Measurements from ENCODE around the gene SLC29A2. TPM values are rescaled to one million over a fixed set of nuclear protein-coding genes. Genes with fewer than 3 reads are reported as not detected.

The SLC29A2 gene
- total RNA-seq, 1 experiment from 2014 or later, result 30.2 TPM

GRCh38 chr11:66347425-66348276 is 23.9 kb downstream of the SLC29A2 start, which contains the start of gene B4GAT1 (continued):
- no peak for TF ChIP-seq ARID4B (CRISPR knock-in tag; IDR thresholded peaks at IDR 0.05; ENCODE audit: borderline replicate concordance)
- TF ChIP-seq FOXP1 (CRISPR knock-in tag; IDR thresholded peaks at IDR 0.05; ENCODE audit: borderline replicate concordance), result no peak
- TF ChIP-seq CREM (CRISPR knock-in tag; IDR thresholded peaks at IDR 0.05), result 0 out of 2 replicates have a peak, but pooled peaks have one; percentile 56
- no peak for TF ChIP-seq ZNF281 (CRISPR knock-in tag; IDR thresholded peaks at IDR 0.05)
- TF ChIP-seq ZNF263 (CRISPR knock-in tag; IDR thresholded peaks at IDR 0.05; ENCODE audit: low read depth), result no peak
- TF ChIP-seq ERG (CRISPR knock-in tag; IDR thresholded peaks at IDR 0.05), result no peak
- TF ChIP-seq ZNF138 (CRISPR knock-in tag; conservative IDR thresholded peaks at IDR 0.05), result no peak
- TF ChIP-seq E2F5 (CRISPR knock-in tag; IDR thresholded peaks at IDR 0.05), result peak; percentile 56; the same call in 1 of the 2 replicates
- 0 out of 2 replicates have a peak, but pooled peaks have one; percentile 63 for TF ChIP-seq MLX (CRISPR knock-in tag; IDR thresholded peaks at IDR 0.05)
- 0 out of 2 replicates have a peak, but pooled peaks have one; percentile 65 for TF ChIP-seq EMX1 (CRISPR knock-in tag; IDR thresholded peaks at IDR 0.05)
- no peak for TF ChIP-seq GRHL2 (CRISPR knock-in tag; IDR thresholded peaks at IDR 0.05; ENCODE audit: insufficient replicate concordance, severe bottlenecking)
- 0 out of 2 replicates have a peak, but pooled peaks have one; percentile 16 for TF ChIP-seq TP53 (CRISPR knock-in tag; IDR thresholded peaks at IDR 0.05)
- TF ChIP-seq ZNF423 (CRISPR knock-in tag; IDR thresholded peaks at IDR 0.05), result 0 out of 2 replicates have a peak, but pooled peaks have one; percentile 10
- TF ChIP-seq ZNF317 (CRISPR knock-in tag; IDR thresholded peaks at IDR 0.05; ENCODE audit: borderline replicate concordance, low read depth), result peak; percentile 38; the same call in 1 of the 2 replicates
- 0 out of 2 replicates have a peak, but pooled peaks have one; percentile 27 for TF ChIP-seq SP1 (CRISPR knock-in tag; conservative IDR thresholded peaks at IDR 0.05)
- TF ChIP-seq ZNF532 (CRISPR knock-in tag; IDR thresholded peaks at IDR 0.05; ENCODE audit: borderline replicate concordance), result no peak
- TF ChIP-seq RELA (CRISPR knock-in tag; IDR thresholded peaks at IDR 0.05; ENCODE audit: borderline replicate concordance), result no peak; the same call in 1 of the 2 replicates
- 0 out of 2 replicates have a peak, but pooled peaks have one; percentile 22 for TF ChIP-seq HMGA2 (CRISPR knock-in tag; IDR thresholded peaks at IDR 0.05)
- peak; percentile 96 for TF ChIP-seq HMGXB4 (CRISPR knock-in tag; IDR thresholded peaks at IDR 0.05)
- no peak; the same call in 1 of the 2 replicates for TF ChIP-seq ZNF232 (CRISPR knock-in tag; IDR thresholded peaks at IDR 0.05)

All from WTC11 (cell line).